ENCODE results near the gene TOX2. TPM values are rescaled to one million over a fixed set of nuclear protein-coding genes. Genes with fewer than 3 reads are reported as not detected.

The TOX2 gene
- total RNA-seq, 2 experiments from 2014 or later: 3.3 to 3.9 TPM

DNA sequence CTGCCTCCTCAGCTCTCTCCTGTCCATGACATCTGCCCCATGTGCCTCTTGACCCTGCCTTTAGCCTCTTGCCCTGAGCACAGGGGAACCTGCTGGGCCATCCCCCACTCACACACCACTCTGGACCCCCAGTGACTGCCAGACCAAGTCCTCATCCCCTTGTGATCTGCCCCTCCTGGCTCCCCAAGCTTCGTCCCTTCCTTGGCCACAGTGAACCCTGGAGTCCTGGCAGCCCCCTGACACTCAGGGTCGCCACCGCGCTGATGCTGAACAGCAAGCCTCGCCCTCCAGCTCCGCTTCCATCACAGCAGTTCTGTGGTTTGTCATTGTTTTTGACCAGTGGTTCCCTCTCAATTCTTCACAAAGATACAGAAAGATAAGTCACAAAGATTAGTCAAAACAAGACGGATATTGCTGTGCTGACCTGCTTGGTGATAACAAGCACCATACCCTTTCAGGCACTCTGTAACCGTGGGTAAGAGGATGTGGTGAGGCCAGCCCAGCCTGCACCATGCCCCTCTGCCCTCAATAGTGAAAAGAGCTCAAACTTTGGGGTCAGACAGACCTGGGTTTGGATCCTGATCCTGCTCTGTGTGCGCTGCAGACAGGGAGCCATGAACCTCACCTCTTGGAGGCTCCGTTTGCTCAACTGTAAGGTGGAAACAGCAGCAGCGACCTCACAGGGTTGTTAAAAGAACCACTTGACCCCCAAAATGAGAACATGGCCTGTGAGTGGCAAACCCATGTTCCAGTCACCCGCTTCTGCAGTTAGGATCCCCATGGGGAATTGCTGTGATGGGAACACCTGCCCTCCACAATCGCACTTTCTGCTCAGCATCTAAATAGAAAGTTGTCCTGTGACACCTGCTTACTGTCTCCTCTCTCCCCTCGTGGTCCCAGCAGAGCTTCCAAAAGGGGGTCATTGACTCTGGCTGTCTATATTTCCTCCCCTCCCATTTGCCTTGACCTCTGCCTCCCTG lies 114.5 kb downstream of the TOX2 start:
- H3K9me3 Mint-ChIP-seq: no peaks in the 10 kb centered on the region
- H3K4me3 Mint-ChIP-seq: no peak overlapping the region
- ATAC-seq (ENCODE audit: poor library complexity) (no peak), DNase-seq (peak in 3 of 14 experiments; percentile 6 to 14 (median 11))
- Histone ChIP-seq H3K36me3 (ENCODE audit: insufficient read depth, low read length) (no peaks in the 10 kb centered on the region), H3K27me3 (ENCODE audit: control insufficient read depth in 1 of 2, insufficient read depth in 2 of 2, low read length in 2 of 2) (peaks cover 0 to 2% of the 10 kb centered on the region in 2 experiments), H3K27ac (ENCODE audit: low read depth in 1 of 2, low read length in 2 of 2) (no peak overlapping the region), H3K9me3 (ENCODE audit: control insufficient read depth in 1 of 2, insufficient read depth in 1 of 2, low read length in 2 of 2) (peaks cover 0 to 7% of the 10 kb centered on the region in 2 experiments), H3K4me3 (ENCODE audit: low read length) (no peak overlapping the region), H3K4me1 (ENCODE audit: insufficient read depth, low read length) (peaks cover 33% of the 10 kb centered on the region)
- TF ChIP-seq, protein P1, sequence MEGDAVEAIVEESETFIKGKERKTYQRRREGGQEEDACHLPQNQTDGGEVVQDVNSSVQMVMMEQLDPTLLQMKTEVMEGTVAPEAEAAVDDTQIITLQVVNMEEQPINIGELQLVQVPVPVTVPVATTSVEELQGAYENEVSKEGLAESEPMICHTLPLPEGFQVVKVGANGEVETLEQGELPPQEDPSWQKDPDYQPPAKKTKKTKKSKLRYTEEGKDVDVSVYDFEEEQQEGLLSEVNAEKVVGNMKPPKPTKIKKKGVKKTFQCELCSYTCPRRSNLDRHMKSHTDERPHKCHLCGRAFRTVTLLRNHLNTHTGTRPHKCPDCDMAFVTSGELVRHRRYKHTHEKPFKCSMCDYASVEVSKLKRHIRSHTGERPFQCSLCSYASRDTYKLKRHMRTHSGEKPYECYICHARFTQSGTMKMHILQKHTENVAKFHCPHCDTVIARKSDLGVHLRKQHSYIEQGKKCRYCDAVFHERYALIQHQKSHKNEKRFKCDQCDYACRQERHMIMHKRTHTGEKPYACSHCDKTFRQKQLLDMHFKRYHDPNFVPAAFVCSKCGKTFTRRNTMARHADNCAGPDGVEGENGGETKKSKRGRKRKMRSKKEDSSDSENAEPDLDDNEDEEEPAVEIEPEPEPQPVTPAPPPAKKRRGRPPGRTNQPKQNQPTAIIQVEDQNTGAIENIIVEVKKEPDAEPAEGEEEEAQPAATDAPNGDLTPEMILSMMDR (IDR thresholded peaks at IDR 0.05): no peak
- H3K27me3 Mint-ChIP-seq: no peaks in the 10 kb centered on the region
- peaks cover 31% of the 10 kb centered on the region for H3K4me1 Mint-ChIP-seq (ENCODE audit: low read depth)
- intact Hi-C loops (cut with DNase I, micrococcal nuclease): no loop called here
- no peaks in the 10 kb centered on the region for H3K36me3 Mint-ChIP-seq (ENCODE audit: low read depth)
- ChIA-PET POLR2A (no interaction called here), CTCF (no interaction called here)
- no peak overlapping the region for H3K27ac Mint-ChIP-seq

DNA sequence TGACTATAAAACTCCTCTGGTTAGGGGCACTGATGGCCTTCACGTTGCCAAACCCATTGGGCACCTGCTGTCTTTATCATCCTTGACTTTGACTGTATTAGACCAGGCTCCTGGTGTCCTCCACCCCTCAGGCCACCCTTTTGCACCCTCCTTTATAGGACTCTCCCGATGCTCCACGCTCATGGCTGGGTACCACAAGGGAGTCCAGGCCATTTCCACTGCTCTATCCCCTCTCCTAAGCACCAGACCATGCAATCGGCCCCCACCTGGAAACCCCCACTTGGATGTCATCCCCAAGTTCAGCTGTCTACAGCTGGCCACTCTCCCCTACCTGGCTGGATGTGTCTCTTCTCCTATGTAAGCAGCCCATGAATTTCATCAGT lies 115.2 kb downstream of the TOX2 start:
- no peak for ATAC-seq (ENCODE audit: poor library complexity)
- Mint-ChIP-seq H3K36me3 (ENCODE audit: low read depth) (no peaks in the 10 kb centered on the region), H3K4me3 (no peak overlapping the region), H3K4me1 (ENCODE audit: low read depth) (peaks cover 35% of the 10 kb centered on the region), H3K27ac (no peak overlapping the region), H3K9me3 (no peaks in the 10 kb centered on the region), H3K27me3 (no peaks in the 10 kb centered on the region)
- Histone ChIP-seq H3K27me3 (ENCODE audit: control insufficient read depth in 1 of 2, insufficient read depth in 2 of 2, low read length in 2 of 2) (peaks cover 0 to 2% of the 10 kb centered on the region in 2 experiments), H3K36me3 (ENCODE audit: insufficient read depth, low read length) (no peaks in the 10 kb centered on the region), H3K4me1 (ENCODE audit: insufficient read depth, low read length) (peaks cover 33% of the 10 kb centered on the region), H3K4me3 (ENCODE audit: low read length) (no peak overlapping the region), H3K27ac (ENCODE audit: low read depth in 1 of 2, low read length in 2 of 2) (no peak overlapping the region), H3K9me3 (ENCODE audit: control insufficient read depth in 1 of 2, insufficient read depth in 1 of 2, low read length in 2 of 2) (peaks cover 0 to 7% of the 10 kb centered on the region in 2 experiments)
- ChIA-PET CTCF (no interaction called here), POLR2A (no interaction called here)
- no peak for DNase-seq
- TF ChIP-seq, protein P1 (IDR thresholded peaks at IDR 0.05): no peak
- intact Hi-C loops (cut with DNase I, micrococcal nuclease): no loop called here

DNA sequence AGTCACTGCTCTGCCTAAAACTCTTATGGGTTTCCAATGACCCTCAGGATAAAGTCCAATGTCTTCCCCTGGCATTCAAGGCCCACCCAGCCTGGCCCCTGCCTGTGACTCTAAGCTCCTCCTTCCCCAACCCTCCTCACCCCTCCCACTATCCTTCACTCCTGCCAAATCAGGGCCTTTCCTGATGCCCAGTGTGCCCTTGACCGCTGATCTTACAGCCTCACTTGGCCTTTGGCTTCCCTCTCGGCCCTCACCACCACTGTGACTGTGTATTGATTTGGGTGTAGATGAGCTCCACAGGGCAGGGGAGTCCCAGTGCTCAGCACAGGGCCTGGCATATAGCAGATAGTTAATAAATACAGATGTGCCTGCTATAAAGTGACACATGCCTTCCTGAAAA lies 115.7 kb downstream of the TOX2 start:
- Histone ChIP-seq H3K27me3 (ENCODE audit: control insufficient read depth in 1 of 2, insufficient read depth in 2 of 2, low read length in 2 of 2) (peaks cover 0 to 2% of the 10 kb centered on the region in 2 experiments), H3K4me3 (ENCODE audit: low read length) (no peak overlapping the region), H3K36me3 (ENCODE audit: insufficient read depth, low read length) (no peaks in the 10 kb centered on the region), H3K4me1 (ENCODE audit: insufficient read depth, low read length) (peaks cover 35% of the 10 kb centered on the region), H3K9me3 (ENCODE audit: control insufficient read depth in 1 of 2, insufficient read depth in 1 of 2, low read length in 2 of 2) (peaks cover 0 to 7% of the 10 kb centered on the region in 2 experiments), H3K27ac (ENCODE audit: low read depth in 1 of 2, low read length in 2 of 2) (no peak overlapping the region)
- intact Hi-C loops (cut with DNase I, micrococcal nuclease): no loop called here
- Mint-ChIP-seq H3K4me3 (no peak overlapping the region), H3K9me3 (no peaks in the 10 kb centered on the region), H3K27me3 (no peaks in the 10 kb centered on the region), H3K27ac (no peak overlapping the region), H3K4me1 (ENCODE audit: low read depth) (peaks cover 40% of the 10 kb centered on the region), H3K36me3 (ENCODE audit: low read depth) (no peaks in the 10 kb centered on the region)
- TF ChIP-seq, protein P1 (IDR thresholded peaks at IDR 0.05): no peak
- DNase-seq (no peak), ATAC-seq (ENCODE audit: poor library complexity) (no peak)
- CTCF ChIA-PET: no interaction called here
- POLR2A ChIA-PET: no interaction called here
